ENCODE results near the gene CDK4.

DNA sequence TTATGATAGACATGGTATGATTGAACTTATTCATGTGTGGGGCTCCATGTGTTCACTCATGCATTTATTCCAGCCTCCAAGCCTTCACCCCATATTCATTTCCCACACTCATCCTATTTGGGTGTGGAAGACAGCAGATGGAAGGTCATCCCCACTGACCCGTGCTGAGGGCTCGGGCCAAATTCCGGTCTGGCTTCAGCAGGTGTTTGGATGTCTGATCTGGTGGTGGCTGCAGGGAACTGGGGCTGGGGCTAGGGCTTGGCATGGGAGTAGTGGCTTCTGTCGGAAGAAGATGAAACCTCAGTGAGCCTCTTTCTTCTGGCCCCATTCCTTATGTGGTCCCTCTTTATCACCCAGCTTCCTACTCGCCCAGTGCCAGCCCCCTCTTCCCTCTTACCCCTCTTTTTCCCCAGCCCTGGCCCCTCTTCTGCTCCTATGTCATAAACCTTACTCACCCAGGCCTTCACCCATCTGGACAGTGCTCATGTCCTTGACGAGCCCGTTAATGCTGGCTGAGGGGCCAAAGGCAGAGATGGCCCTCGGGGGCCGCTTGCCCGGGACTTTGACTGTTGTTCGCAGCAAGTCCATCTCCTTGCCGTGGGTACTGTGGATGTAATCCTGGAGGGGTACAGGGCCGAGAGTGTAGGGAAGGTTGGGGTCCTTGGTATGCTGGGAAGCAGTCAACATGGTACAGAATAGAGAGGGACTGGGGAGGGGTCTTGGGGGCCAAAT, 21.6 kb downstream of the CDK4 start:
- TF ChIP-seq YY1 (IDR thresholded peaks at IDR 0.05; ENCODE audit: insufficient read depth, insufficient read length) (no peak), ZNF274 (IDR thresholded peaks at IDR 0.05; ENCODE audit: low read depth, low read length) (no peak), SUZ12 (IDR thresholded peaks at IDR 0.05; ENCODE audit: extremely low read depth, insufficient read depth, insufficient read length) (no peak)
